PC-9 (cell line): ENCODE measurements around the gene SLC2A2.

Experiments
- EZH2 ChIP-seq: fragments of 200-600 bp; sonication (generic); IDR thresholded peaks from 2 replicates; pipeline ENCODE4 v1.8.0; 2017; ENCODE audit warnings: antibody characterized with exemption, low read depth
- TF ChIP-seq, protein P1 (sequence below): fragments of 200-600 bp; sonication (generic); conservative IDR thresholded peaks from 2 replicates; pipeline ENCODE4 v1.6.1; 2017; ENCODE audit warnings: mixed run types, antibody characterized with exemption, mild to moderate bottlenecking, moderate library complexity

DNA sequence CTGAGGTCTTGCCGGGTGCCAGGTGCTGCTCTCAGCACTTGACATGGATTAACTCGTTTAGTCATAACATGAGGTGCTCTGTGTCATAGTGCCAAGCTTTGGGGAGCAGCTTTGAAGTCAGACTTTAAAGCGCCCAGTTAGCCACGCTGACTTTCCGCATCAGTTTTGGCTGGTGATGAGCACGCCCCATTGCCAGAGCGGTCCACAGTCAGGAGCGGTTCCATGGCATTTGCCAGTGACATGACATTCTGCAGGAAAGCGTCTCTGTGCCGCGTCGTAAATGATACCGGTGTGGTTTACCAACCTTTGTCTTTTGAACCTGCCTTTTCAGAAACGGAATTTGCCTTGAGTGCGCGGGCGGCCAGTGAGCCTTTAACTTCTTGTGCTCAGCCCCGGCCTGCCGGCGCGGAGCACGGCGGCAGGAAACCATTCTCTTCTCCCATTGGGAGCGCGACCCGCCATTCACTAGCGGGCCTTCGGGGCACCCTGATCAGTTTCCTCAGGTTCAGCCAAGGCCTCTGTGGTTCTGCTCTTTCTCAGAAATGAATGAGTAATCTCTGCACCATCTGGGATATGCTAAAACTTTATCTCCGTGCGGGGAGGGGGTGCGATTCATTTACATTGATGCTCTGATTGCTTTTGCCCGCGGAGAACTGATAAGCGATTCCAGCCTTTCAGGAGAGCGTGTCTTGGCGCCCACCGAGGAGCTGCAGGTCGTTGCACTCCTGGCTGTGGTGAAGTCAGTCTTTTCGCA lies 1.7 kb upstream of the SLC2A2 start:
- TF ChIP-seq, protein P1, sequence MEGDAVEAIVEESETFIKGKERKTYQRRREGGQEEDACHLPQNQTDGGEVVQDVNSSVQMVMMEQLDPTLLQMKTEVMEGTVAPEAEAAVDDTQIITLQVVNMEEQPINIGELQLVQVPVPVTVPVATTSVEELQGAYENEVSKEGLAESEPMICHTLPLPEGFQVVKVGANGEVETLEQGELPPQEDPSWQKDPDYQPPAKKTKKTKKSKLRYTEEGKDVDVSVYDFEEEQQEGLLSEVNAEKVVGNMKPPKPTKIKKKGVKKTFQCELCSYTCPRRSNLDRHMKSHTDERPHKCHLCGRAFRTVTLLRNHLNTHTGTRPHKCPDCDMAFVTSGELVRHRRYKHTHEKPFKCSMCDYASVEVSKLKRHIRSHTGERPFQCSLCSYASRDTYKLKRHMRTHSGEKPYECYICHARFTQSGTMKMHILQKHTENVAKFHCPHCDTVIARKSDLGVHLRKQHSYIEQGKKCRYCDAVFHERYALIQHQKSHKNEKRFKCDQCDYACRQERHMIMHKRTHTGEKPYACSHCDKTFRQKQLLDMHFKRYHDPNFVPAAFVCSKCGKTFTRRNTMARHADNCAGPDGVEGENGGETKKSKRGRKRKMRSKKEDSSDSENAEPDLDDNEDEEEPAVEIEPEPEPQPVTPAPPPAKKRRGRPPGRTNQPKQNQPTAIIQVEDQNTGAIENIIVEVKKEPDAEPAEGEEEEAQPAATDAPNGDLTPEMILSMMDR, result no peak
- no peak for TF ChIP-seq EZH2
